Liver (tissue), 3 donors: Measurements from ENCODE around the gene GJD3.

ENCODE experiments used
- ATF3 ChIP-seq: IDR thresholded peaks from 2 replicates; pipeline ENCODE4 v1.6.1; 2016; ENCODE audit warnings: antibody characterized with exemption
- EGR1 ChIP-seq, 2 donors: IDR thresholded peaks; 2 replicates each; pipeline ENCODE4 v1.6.1; 2016 to 2018; ENCODE audit warnings: antibody characterized with exemption in 2 of 2, low read depth in 2 of 2
- JUND ChIP-seq, 2 donors: IDR thresholded peaks; 2 replicates each; pipeline ENCODE4 v1.6.1; 2016; ENCODE audit warnings: antibody characterized with exemption in 2 of 2
- MAX ChIP-seq: IDR thresholded peaks from 2 replicates; pipeline ENCODE4 v1.6.1; 2016; ENCODE audit warnings: antibody characterized with exemption
- RAD21 ChIP-seq, 2 donors: IDR thresholded peaks; 2 replicates each; pipeline ENCODE4 v1.6.1; 2016; ENCODE audit warnings: antibody characterized with exemption in 2 of 2, mild to moderate bottlenecking in 2 of 2
- TF ChIP-seq, protein P1 (sequence below): fragments of 150-350 bp; IDR thresholded peaks from 2 replicates; pipeline ENCODE4 v1.5.1; 2017; ENCODE audit warnings: improper control_type of control experiment, low read depth, low read length; ENCODE audit not compliant: missing input control
- donor health status: healthy.
- donor health status: healthy.

- TF ChIP-seq ATF3 = no peak
- no peak for TF ChIP-seq EGR1 (IDR thresholded peaks at IDR 0.05; ENCODE audit: low read depth in 2 of 2)
- TF ChIP-seq, protein P1, sequence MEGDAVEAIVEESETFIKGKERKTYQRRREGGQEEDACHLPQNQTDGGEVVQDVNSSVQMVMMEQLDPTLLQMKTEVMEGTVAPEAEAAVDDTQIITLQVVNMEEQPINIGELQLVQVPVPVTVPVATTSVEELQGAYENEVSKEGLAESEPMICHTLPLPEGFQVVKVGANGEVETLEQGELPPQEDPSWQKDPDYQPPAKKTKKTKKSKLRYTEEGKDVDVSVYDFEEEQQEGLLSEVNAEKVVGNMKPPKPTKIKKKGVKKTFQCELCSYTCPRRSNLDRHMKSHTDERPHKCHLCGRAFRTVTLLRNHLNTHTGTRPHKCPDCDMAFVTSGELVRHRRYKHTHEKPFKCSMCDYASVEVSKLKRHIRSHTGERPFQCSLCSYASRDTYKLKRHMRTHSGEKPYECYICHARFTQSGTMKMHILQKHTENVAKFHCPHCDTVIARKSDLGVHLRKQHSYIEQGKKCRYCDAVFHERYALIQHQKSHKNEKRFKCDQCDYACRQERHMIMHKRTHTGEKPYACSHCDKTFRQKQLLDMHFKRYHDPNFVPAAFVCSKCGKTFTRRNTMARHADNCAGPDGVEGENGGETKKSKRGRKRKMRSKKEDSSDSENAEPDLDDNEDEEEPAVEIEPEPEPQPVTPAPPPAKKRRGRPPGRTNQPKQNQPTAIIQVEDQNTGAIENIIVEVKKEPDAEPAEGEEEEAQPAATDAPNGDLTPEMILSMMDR = no peak
- no peak for TF ChIP-seq JUND (IDR thresholded peaks at IDR 0.05)
- TF ChIP-seq RAD21 (IDR thresholded peaks at IDR 0.05) = no peak
- TF ChIP-seq MAX = no peak
Observed at GRCh38 chr17:40366076-40366860, 1.7 kb upstream of the GJD3 start.
